Mucosa of gallbladder (tissue), 1 donor: Measurements from ENCODE around the gene SUFU. TPM values are rescaled to one million over a fixed set of nuclear protein-coding genes. Genes with fewer than 3 reads are reported as not detected.
"Not testable (repeated sequence)": the region's sequence is repeated elsewhere in the genome, so short reads cannot be mapped to it uniquely, and the experiment has no call there.

Source experiments
- DNase-seq: peaks from one replicate; pipeline ENCODE4 v3.0.0-alpha.2; 2020; ENCODE audit warnings: low spot score
- total RNA-seq: library from RNA; stranded (reverse); gene quantifications from one replicate; pipeline ENCODE4 v1.2.1, GENCODE V29; 2021
- donor health status: DM: no; HTN: no; CAD: no.

SUFU gene
- 18.3 TPM for total RNA-seq

- peak; percentile 99 for DNase-seq
Measured at GRCh38 chr10:102503264-102504178, at the start of gene SUFU. Gene SUFU (plus strand): TSS chr10:102503972. CDS start chr10:102504153, 181 bp downstream.

GRCh38 chr10:102454662-102455487 lies 48.9 kb upstream of the SUFU start:
- not testable (repeated sequence) for DNase-seq

GRCh38 chr10:102455893-102456471 lies 47.8 kb upstream of the SUFU start:
- DNase-seq: no peak

GRCh38 chr10:102457591-102458150 lies 46.1 kb upstream of the SUFU start:
- no peak for DNase-seq

GRCh38 chr10:102458656-102459055 lies 45.1 kb upstream of the SUFU start:
- DNase-seq: no peak

GRCh38 chr10:102460836-102461186 lies 43.0 kb upstream of the SUFU start:
- DNase-seq: no peak

GRCh38 chr10:102461187-102462054 lies 42.4 kb upstream of the SUFU start:
- peak; percentile 93 for DNase-seq

GRCh38 chr10:102462512-102463054 lies 41.2 kb upstream of the SUFU start:
- DNase-seq: no peak

- DNase-seq: no peak
Measured at GRCh38 chr10:102463983-102464382, 39.8 kb upstream of the SUFU start.

- no peak for DNase-seq
Measured at GRCh38 chr10:102465466-102465865, 38.3 kb upstream of the SUFU start.

GRCh38 chr10:102467318-102467717 lies 36.5 kb upstream of the SUFU start:
- DNase-seq: no peak

- DNase-seq: no peak
Measured at GRCh38 chr10:102467971-102468438, 35.8 kb upstream of the SUFU start.

GRCh38 chr10:102468683-102469082 lies 35.1 kb upstream of the SUFU start:
- no peak for DNase-seq

- DNase-seq: no peak
Measured at GRCh38 chr10:102470579-102471546, 32.9 kb upstream of the SUFU start.

GRCh38 chr10:102473445-102474331 lies 30.1 kb upstream of the SUFU start:
- no peak for DNase-seq

- DNase-seq: no peak
Measured at GRCh38 chr10:102475451-102476040, 28.2 kb upstream of the SUFU start.

GRCh38 chr10:102476466-102477141 lies 27.2 kb upstream of the SUFU start:
- DNase-seq: no peak
